HepG2 (cell line): ENCODE measurements around the gene ETV6. TPM values are rescaled to one million over a fixed set of nuclear protein-coding genes. Genes with fewer than 3 reads are reported as not detected.

Source experiments
- ATAC-seq: fragments of 200-7000 bp; cut with Tn5 transposase; 3 replicates; pipeline ENCODE4 v1.9.1; 2020; ENCODE audit warnings: mild to moderate bottlenecking, moderate library complexity
- BruUV-seq: library from RNA; stranded (reverse); fragments of 400-500 nt; replicated peaks from 2 replicates; lab custom pipeline; 2021; lab: Mats Ljungman, UMichigan
- CTCF ChIA-PET: fragments of 300-600 bp; formaldehyde crosslinking; extraction: SDS; loops from one replicate; lab custom pipeline; 2021; ENCODE audit warnings: low total read pairs, inconsistent platforms, low intra/inter-chr PET ratio; lab: Yijun Ruan, JAX
- POLR2A ChIA-PET: fragments of 350-600 bp; sonication (Branson Sonifier 250); formaldehyde crosslinking; loops from one replicate; lab custom pipeline; 2020; ENCODE audit warnings: antibody characterized with exemption, inconsistent platforms; lab: Yijun Ruan, JAX
- DNase-seq: peaks from one replicate; pipeline ENCODE4 v3.0.0-alpha.2; 2015; ENCODE audit warnings: low spot score
- FAIRE-seq: peaks from 3 replicates; lab custom pipeline; 2011; peaks lifted over from hg19 to GRCh38; lab: Jason Lieb, UNC
- H2AFZ ChIP-seq: one replicate; pipeline ENCODE4 v1.6.1; 2011; ENCODE audit warnings: low read length, inconsistent platforms
- H3K27ac ChIP-seq: fragments of 300-600 bp; 3 replicates; pipeline ENCODE4 v1.8.0; 2011; ENCODE audit warnings: mixed run types, mild to moderate bottlenecking, mixed read lengths, low read length, inconsistent platforms; ENCODE audit not compliant: insufficient read depth; ENCODE audit errors: extremely low read length
- H3K27me3 ChIP-seq, 2 experiments: fragments of 200-600 bp in 1 of 2; 2 replicates in 1 of 2; 3 replicates in 1 of 2; pipeline versions ENCODE4 v1.6.0 to v1.8.0; 2011; ENCODE audit warnings: low read length in 2 of 2, mild to moderate bottlenecking in 2 of 2, moderate library complexity in 2 of 2, inconsistent platforms in 1 of 2; ENCODE audit not compliant: insufficient read depth in 2 of 2, control insufficient read depth in 1 of 2
- H3K36me3 ChIP-seq, 2 experiments: fragments of 200-600 bp in 1 of 2; replicated peaks in 1 of 2; 2 replicates in 1 of 2; 3 replicates in 1 of 2; pipeline versions ENCODE4 v1.5.1 to v1.8.0; 2011; ENCODE audit warnings: low read length in 2 of 2, inconsistent platforms in 1 of 2; ENCODE audit not compliant: insufficient read depth in 2 of 2, control insufficient read depth in 1 of 2
- H3K4me1 ChIP-seq: 2 replicates; pipeline ENCODE4 v1.5.1; 2012; ENCODE audit warnings: low read length, inconsistent platforms; ENCODE audit not compliant: insufficient read depth
- H3K4me2 ChIP-seq: 2 replicates; pipeline ENCODE4 v1.6.0; 2011; ENCODE audit warnings: low read depth, low read length, inconsistent platforms
- H3K4me3 ChIP-seq, 3 experiments: fragments of 200-600 bp in 1 of 3; sonication (generic), shearing (Covaris generic) in 1 of 3; replicated peaks in 1 of 3; 2 replicates each; pipeline ENCODE4 v1.5.1; 2011 to 2016; ENCODE audit warnings: low read length in 3 of 3, inconsistent platforms in 2 of 3, low read depth in 2 of 3, mild to moderate bottlenecking in 2 of 3, control low read depth in 1 of 3, mixed read lengths in 1 of 3; ENCODE audit not compliant: insufficient read depth in 1 of 3
- H3K79me2 ChIP-seq: one replicate; pipeline ENCODE4 v1.6.1; 2011; ENCODE audit warnings: low read length, inconsistent platforms; ENCODE audit not compliant: insufficient read depth
- H3K9ac ChIP-seq: 2 replicates; pipeline ENCODE4 v1.6.0; 2011; ENCODE audit warnings: mild to moderate bottlenecking, low read depth, low read length, inconsistent platforms; ENCODE audit not compliant: insufficient read depth
- H3K9me3 ChIP-seq: 2 replicates; pipeline ENCODE4 v1.5.1; 2012; ENCODE audit warnings: mild to moderate bottlenecking, low read length
- H4K20me1 ChIP-seq: 2 replicates; pipeline ENCODE4 v1.6.0; 2011; ENCODE audit warnings: inconsistent platforms, mild to moderate bottlenecking, low read length, moderate library complexity; ENCODE audit not compliant: insufficient read depth
- HNRNPH1 ChIP-seq: fragments of 200-400 bp; formaldehyde crosslinking; optimal IDR thresholded peaks from 2 replicates; pipeline ENCODE3; 2017; ENCODE audit warnings: mild to moderate bottlenecking, low read depth, low read length
- PRDM15 ChIP-seq: sonication (generic); formaldehyde crosslinking; IDR thresholded peaks from 2 replicates; pipeline ENCODE4 v1.4.0; 2020; ENCODE audit warnings: missing genetic modification reagents
- PTBP1 ChIP-seq: fragments of 200-400 bp; formaldehyde crosslinking; IDR thresholded peaks from 2 replicates; pipeline ENCODE4 v1.6.1; 2018; ENCODE audit warnings: low read length, low read depth; ENCODE audit not compliant: poor library complexity, severe bottlenecking
- ZMAT3 ChIP-seq: sonication (generic); formaldehyde crosslinking; conservative IDR thresholded peaks from 2 replicates; pipeline ENCODE4 v1.7.0; 2021; ENCODE audit warnings: missing genetic modification reagents
- ZNF549 ChIP-seq: sonication (generic); formaldehyde crosslinking; IDR thresholded peaks from 2 replicates; pipeline ENCODE4 v1.5.0; 2020; ENCODE audit warnings: missing genetic modification reagents
- WGBS: methylation state at CpG from one replicate; pipeline ENCODE4 v1.1.6; 2017; ENCODE audit warnings: low lambda C conversion rate; 5-methylcytosine and 5-hydroxymethylcytosine counted together
- in situ Hi-C: cut with HindIII; loops from 2 replicates; pipeline ENCODE4 v1.10.0; 2017; ENCODE audit warnings: low pct_unique_long_range_greater_than_20kb; ENCODE audit not compliant: extremely low pct_ligation_motif_present
- intact Hi-C: fragments of 100-400 bp; cut with micrococcal nuclease; formaldehyde crosslinking; loops from one replicate; pipeline ENCODE4 v1.10.0; 2022; ENCODE audit not compliant: unreplicated experiment
- polyA plus RNA-seq, 8 experiments: library from polyadenylated mRNA; depleted of rRNA in 3 of 8; stranded (reverse) in 7 of 8; unstranded in 1 of 8; fragments of >200 nt; fragmentation: Illumina TruSeq in 4 of 8; extraction: Trizol in 4 of 8; gene quantifications; 2 replicates each; pipeline versions ENCODE4 v1.2.1 to v1.2.3, GENCODE V29; 2011 to 2016; ENCODE audit warnings: low read depth in 4 of 8, missing spikeins in 1 of 8, mixed read lengths in 1 of 8; ENCODE audit not compliant: insufficient read depth in 1 of 8
- total RNA-seq, 5 experiments: library from RNA; depleted of rRNA; stranded (reverse); fragments of >200 nt; fragmentation: Illumina TruSeq; extraction: Trizol; gene quantifications; 2 replicates each; pipeline ENCODE4 v1.2.3, GENCODE V29; 2016; ENCODE audit warnings: low read depth in 1 of 5

The ETV6 gene
- total and polyA plus RNA-seq, 2 of the 13 experiments (the other 11 are each of a cell fraction or from before 2014, with no cell fraction given) = 2.2 to 3.0 TPM

- Histone ChIP-seq H3K4me1 (peaks cover 36% of the 10 kb centered on the region), H4K20me1 (no peaks in the 10 kb centered on the region), H3K4me2 (no peak overlapping the region), H3K79me2 (no peaks in the 10 kb centered on the region), H3K27me3 (no peaks in the 10 kb centered on the region), H3K9me3 (peaks cover 10% of the 10 kb centered on the region), H3K27ac (no peak overlapping the region), H3K36me3 (no peaks in the 10 kb centered on the region), H2AFZ (no peak overlapping the region), H3K9ac (no peak overlapping the region), H3K4me3 (no peak overlapping the region)
- ChIA-PET CTCF (no interaction called here), POLR2A (no interaction called here)
- BruUV-seq = no TSS peak
- intact Hi-C loops = no loop called here
- FAIRE-seq (no peak), ATAC-seq (peak; percentile 41; the same call in 1 of the 3 replicates), DNase-seq (no peak)
- in situ Hi-C loops = no loop called here
- no peak for TF ChIP-seq ZNF549 (CRISPR knock-in tag)
- TF ChIP-seq HNRNPH1 = no peak
- TF ChIP-seq PTBP1 = no peak
- TF ChIP-seq ZMAT3 (CRISPR knock-in tag) = no peak
- TF ChIP-seq PRDM15 (CRISPR knock-in tag) = no peak
- 71% methylated on average over 5 of the region's 5 CpGs for WGBS
Observed at GRCh38 chr12:11862798-11863197, 213.3 kb downstream of the ETV6 start.
